HCT116 (cell line): ENCODE measurements around the gene ERRFI1. TPM values are rescaled to one million over a fixed set of nuclear protein-coding genes. Genes with fewer than 3 reads are reported as not detected.

Source experiments
- ATAC-seq: fragments of 200-7000 bp; cut with Tn5 transposase; 2 replicates; pipeline ENCODE4 v1.9.1; 2020; ENCODE audit warnings: mild to moderate bottlenecking, moderate library complexity
- BruUV-seq: library from RNA; stranded (reverse); fragments of 400-500 nt; replicated peaks from 2 replicates; lab custom pipeline; 2021; lab: Mats Ljungman, UMichigan
- CTCF ChIA-PET: fragments of 300-600 bp; sonication (Branson Sonifier 250); formaldehyde crosslinking; loops from one replicate; lab custom pipeline; 2021; ENCODE audit warnings: antibody characterized with exemption; lab: Charles Lee
- POLR2A ChIA-PET: fragments of 300-600, 350-600 bp; sonication (Branson Sonifier 250); formaldehyde crosslinking; loops from one replicate; lab custom pipeline; 2021; ENCODE audit warnings: antibody characterized with exemption; lab: Charles Lee
- RAD21 ChIA-PET, 2 experiments: fragments of 300-600 bp; sonication (Branson Sonifier 250); formaldehyde crosslinking; loops; one replicate each; lab custom pipeline; 2023; ENCODE audit warnings: low total read pairs in 2 of 2; ENCODE audit not compliant: uncharacterized antibody in 2 of 2, unreplicated experiment in 2 of 2, low non-redundant PET in 1 of 2; lab: Charles Lee
- DNase-seq: peaks from one replicate; pipeline ENCODE4 v3.0.0-alpha.2; 2010; ENCODE audit warnings: low read depth, low spot score
- H2AFZ ChIP-seq: fragments of 200-600 bp; shearing (Covaris generic), sonication (generic); 2 replicates; pipeline ENCODE4 v1.6.1; 2017; ENCODE audit warnings: low read depth, mixed run types, mixed read lengths, antibody characterized with exemption, low read length; ENCODE audit not compliant: poor library complexity, severe bottlenecking
- H3K27ac ChIP-seq: 2 replicates; pipeline ENCODE4 v1.5.1; 2012; ENCODE audit warnings: low read depth, low read length
- H3K27me3 ChIP-seq: fragments of 200-600 bp; sonication (generic); 2 replicates; pipeline ENCODE4 v1.6.1; 2016; ENCODE audit warnings: mixed run types, low read length, mixed read lengths; ENCODE audit not compliant: insufficient read depth
- H3K36me3 ChIP-seq, 2 experiments: fragments of 200-500 bp in 1 of 2; fragments of 200-600 bp in 1 of 2; sonication (Bioruptor generic) in 1 of 2; sonication (generic) in 1 of 2; 2 replicates each; pipeline versions ENCODE4 v1.5.1 to v1.6.1; 2014 to 2016; ENCODE audit warnings: low read length in 2 of 2, inconsistent platforms in 1 of 2, mixed read lengths in 1 of 2, mixed run types in 1 of 2; ENCODE audit not compliant: insufficient read depth in 2 of 2, control insufficient read depth in 1 of 2
- H3K4me1 ChIP-seq, 2 experiments: fragments of 200-600 bp in 1 of 2; sonication (generic) in 1 of 2; 2 replicates each; pipeline versions ENCODE4 v1.5.1 to v1.6.1; 2012 to 2017; ENCODE audit warnings: low read length in 2 of 2, inconsistent platforms in 1 of 2, mild to moderate bottlenecking in 1 of 2, mixed read lengths in 1 of 2, mixed run types in 1 of 2, moderate library complexity in 1 of 2; ENCODE audit not compliant: insufficient read depth in 2 of 2, control insufficient read depth in 1 of 2
- H3K4me2 ChIP-seq: fragments of 200-600 bp; sonication (generic); 2 replicates; pipeline ENCODE4 v1.6.1; 2017; ENCODE audit warnings: mixed run types, low read length, mixed read lengths
- H3K4me3 ChIP-seq, 2 experiments: fragments of 200-600 bp in 1 of 2; sonication (generic) in 1 of 2; replicated peaks in 1 of 2; 2 replicates each; pipeline ENCODE4 v1.5.1; 2011 to 2016; ENCODE audit warnings: low read length in 2 of 2, control low read depth in 1 of 2, low read depth in 1 of 2, mild to moderate bottlenecking in 1 of 2, mixed read lengths in 1 of 2, mixed run types in 1 of 2
- H3K79me2 ChIP-seq: fragments of 200-600 bp; sonication (generic); 2 replicates; pipeline ENCODE4 v1.6.1; 2017; ENCODE audit warnings: mild to moderate bottlenecking, mixed run types, low read length, moderate library complexity, mixed read lengths; ENCODE audit not compliant: insufficient read depth
- H3K9ac ChIP-seq: fragments of 200-600 bp; sonication (generic); 2 replicates; pipeline ENCODE4 v1.6.1; 2016; ENCODE audit warnings: low read length, mixed read lengths
- H3K9me2 ChIP-seq: fragments of 200-600 bp; sonication (generic), shearing (Covaris generic); 2 replicates; pipeline ENCODE4 v1.6.1; 2017; ENCODE audit warnings: mixed run types, mild to moderate bottlenecking, moderate library complexity; ENCODE audit not compliant: insufficient read depth
- H3K9me3 ChIP-seq, 2 experiments: fragments of 200-500 bp in 1 of 2; fragments of 200-600 bp in 1 of 2; sonication (Bioruptor generic) in 1 of 2; sonication (generic) in 1 of 2; 2 replicates each; pipeline ENCODE4 v1.6.1; 2014 to 2017; ENCODE audit warnings: low read length in 2 of 2, mixed read lengths in 2 of 2, inconsistent platforms in 1 of 2, low read depth in 1 of 2, mild to moderate bottlenecking in 1 of 2, mixed run types in 1 of 2, moderate library complexity in 1 of 2; ENCODE audit not compliant: control insufficient read depth in 1 of 2, insufficient read depth in 1 of 2
- H4K20me1 ChIP-seq: fragments of 200-600 bp; sonication (generic), shearing (Covaris generic); 2 replicates; pipeline ENCODE4 v1.6.1; 2017; ENCODE audit warnings: mixed run types, mild to moderate bottlenecking, moderate library complexity; ENCODE audit not compliant: insufficient read depth
- CBX3 ChIP-seq: IDR thresholded peaks from 2 replicates; pipeline ENCODE4 v1.6.1; 2012; ENCODE audit warnings: low read depth
- EGR1 ChIP-seq: IDR thresholded peaks from 2 replicates; pipeline ENCODE4 v1.6.1; 2012; ENCODE audit warnings: low read depth
- ELF1 ChIP-seq: IDR thresholded peaks from 2 replicates; pipeline ENCODE4 v1.6.1; 2012; ENCODE audit warnings: low read depth, borderline replicate concordance
- EZH2phosphoT487 ChIP-seq: fragments of 200-600 bp; IDR thresholded peaks from 2 replicates; pipeline ENCODE4 v1.6.1; 2018; ENCODE audit warnings: antibody characterized with exemption, borderline replicate concordance
- JUND ChIP-seq: IDR thresholded peaks from 2 replicates; pipeline ENCODE4 v1.6.1; 2012
- MAX ChIP-seq: IDR thresholded peaks from 2 replicates; pipeline ENCODE4 v1.6.1; 2012
- POLR2A ChIP-seq: IDR thresholded peaks from 2 replicates; pipeline ENCODE4 v1.7.0; 2011; ENCODE audit warnings: borderline replicate concordance; ENCODE audit not compliant: insufficient read depth, insufficient read length; ENCODE audit errors: extremely low read depth
- POLR2AphosphoS5 ChIP-seq: IDR thresholded peaks from 2 replicates; pipeline ENCODE4 v1.6.1; 2011; ENCODE audit warnings: mild to moderate bottlenecking, low read depth, low read length, moderate library complexity
- RAD21 ChIP-seq: IDR thresholded peaks from 2 replicates; pipeline ENCODE4 v1.6.1; 2012; ENCODE audit warnings: low read depth, mild to moderate bottlenecking
- SIN3A ChIP-seq: IDR thresholded peaks from 2 replicates; pipeline ENCODE4 v1.6.1; 2012; ENCODE audit warnings: low read depth
- SP1 ChIP-seq: IDR thresholded peaks from 2 replicates; pipeline ENCODE4 v1.6.1; 2012; ENCODE audit warnings: low read depth
- SRF ChIP-seq: IDR thresholded peaks from 2 replicates; pipeline ENCODE4 v1.6.1; 2012; ENCODE audit warnings: low read depth
- TCF7L2 ChIP-seq: IDR thresholded peaks from 2 replicates; pipeline ENCODE4 v1.7.0; 2011; ENCODE audit warnings: borderline replicate concordance, inconsistent platforms; ENCODE audit not compliant: insufficient read depth, insufficient read length; ENCODE audit errors: extremely low read depth
- YY1 ChIP-seq: IDR thresholded peaks from 2 replicates; pipeline ENCODE4 v1.6.1; 2011; ENCODE audit warnings: low read length, low read depth, moderate library complexity, mild to moderate bottlenecking; ENCODE audit not compliant: insufficient replicate concordance; ENCODE audit errors: extremely low read depth
- ZFX ChIP-seq: fragments of 450-650 bp; IDR thresholded peaks from 2 replicates; pipeline ENCODE4 v1.6.1; 2017
- ZNF274 ChIP-seq: fragments of 200-500 bp; sonication (Bioruptor generic); IDR thresholded peaks from 2 replicates; pipeline ENCODE4 v1.6.1; 2014; ENCODE audit warnings: mild to moderate bottlenecking, low read depth, low read length, inconsistent platforms
- intact Hi-C: fragments of 100-400 bp; cut with micrococcal nuclease; formaldehyde crosslinking; loops from 2 replicates; pipeline ENCODE4 v1.10.0; 2022
- total RNA-seq: library from RNA; stranded (reverse); gene quantifications from one replicate; pipeline ENCODE4 v1.2.1, GENCODE V29; 2021; ENCODE audit not compliant: unreplicated experiment
- TF ChIP-seq, protein P1 (sequence below): IDR thresholded peaks from 2 replicates; pipeline ENCODE4 v1.6.1; 2012; ENCODE audit warnings: low read depth

ERRFI1 gene
- total RNA-seq, 1 experiment from 2014 or later = 777 TPM

GRCh38 chr1:7994827-7995226 lies 31.3 kb downstream of the ERRFI1 start:
- Histone ChIP-seq H3K4me2 (no peak overlapping the region), H2AFZ (no peak overlapping the region), H4K20me1 (no peaks in the 10 kb centered on the region), H3K4me1 (no peaks in the 10 kb centered on the region; a peak in 1 of 4 replicates), H3K4me3 (no peak overlapping the region), H3K9me3 (no peaks in the 10 kb centered on the region), H3K9me2 (no peaks in the 10 kb centered on the region), H3K79me2 (no peaks in the 10 kb centered on the region), H3K9ac (no peak overlapping the region), H3K27me3 (no peaks in the 10 kb centered on the region), H3K27ac (no peak overlapping the region), H3K36me3 (no peaks in the 10 kb centered on the region; a peak in 1 of 4 replicates)
- TF ChIP-seq TCF7L2 (no peak), EGR1 (no peak), ZNF274 (no peak), EZH2phosphoT487 (no peak), JUND (no peak), YY1 (no peak), POLR2A (no peak), POLR2AphosphoS5 (no peak), SIN3A (no peak)
- CTCF ChIA-PET = no interaction called here
- POLR2A ChIA-PET = no interaction called here
- intact Hi-C loops = no loop called here
- no peak for DNase-seq
- BruUV-seq = no TSS peak
- RAD21 ChIA-PET = no interaction called here
- ATAC-seq = no peak

DNA sequence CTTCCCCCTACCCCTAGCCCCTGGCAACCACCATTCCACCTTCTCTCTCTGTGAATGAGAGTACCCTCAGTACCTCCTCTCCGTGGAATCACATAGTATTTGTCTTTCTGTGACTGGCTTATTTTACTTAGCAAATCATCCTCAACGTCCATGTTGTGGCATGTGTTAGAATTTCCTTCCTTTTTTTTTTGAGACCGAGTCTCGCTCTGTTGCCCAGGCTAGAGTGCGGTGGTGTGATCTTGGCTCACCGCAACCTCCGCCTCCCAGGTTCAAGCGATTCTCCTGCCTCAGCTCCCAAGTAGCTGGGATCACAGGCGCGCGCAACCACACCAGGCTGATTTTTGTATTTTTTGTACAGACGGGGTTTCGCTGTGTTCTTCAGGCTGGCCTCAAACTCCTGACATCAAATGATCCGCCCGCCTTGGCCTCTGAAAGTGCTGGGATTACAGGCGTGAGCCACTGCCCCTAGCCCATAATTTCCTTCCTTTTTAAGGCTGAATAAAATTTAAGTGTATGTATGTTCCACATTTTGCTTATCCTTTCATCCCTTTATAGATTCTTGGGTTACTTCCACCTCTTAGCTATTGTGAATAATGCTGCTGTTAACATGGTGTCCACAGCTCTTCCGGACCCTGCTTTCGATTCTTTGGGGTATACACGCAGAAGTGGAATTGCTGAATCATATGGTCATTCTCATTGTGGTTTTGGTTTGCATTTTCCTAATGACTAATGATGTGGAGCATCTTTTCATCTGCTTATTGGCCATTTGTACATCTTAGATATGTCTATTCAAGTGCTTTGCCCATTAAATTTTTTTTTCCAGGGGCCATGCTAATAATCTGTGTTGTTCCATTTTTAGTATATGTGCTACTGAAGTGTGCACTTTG lies 32.3 kb downstream of the ERRFI1 start:
- H3K9me3 ChIP-seq = no peaks in the 10 kb centered on the region
- no peaks in the 10 kb centered on the region for H4K20me1 ChIP-seq
- H3K4me2 ChIP-seq = no peak overlapping the region
- DNase-seq = no peak
- no peaks in the 10 kb centered on the region for H3K79me2 ChIP-seq
- no peak overlapping the region for H2AFZ ChIP-seq
- intact Hi-C loops = no loop called here
- no peak overlapping the region for H3K4me3 ChIP-seq
- H3K9ac ChIP-seq = no peak overlapping the region
- ATAC-seq = no peak
- CTCF ChIA-PET = no interaction called here
- no peaks in the 10 kb centered on the region for H3K27me3 ChIP-seq
- no TSS peak for BruUV-seq
- RAD21 ChIA-PET = no interaction called here
- POLR2A ChIA-PET = no interaction called here
- peaks cover 0 to 1% of the 10 kb centered on the region in 2 experiments; a peak in 2 of 4 replicates for H3K4me1 ChIP-seq
- no peaks in the 10 kb centered on the region for H3K9me2 ChIP-seq
- no peaks in the 10 kb centered on the region; a peak in 1 of 4 replicates for H3K36me3 ChIP-seq
- H3K27ac ChIP-seq = no peak overlapping the region
- no peak for TF ChIP-seq SIN3A
- TF ChIP-seq EGR1 = no peak
- no peak for TF ChIP-seq ZFX
- no peak for TF ChIP-seq ELF1
- TF ChIP-seq, protein P1, sequence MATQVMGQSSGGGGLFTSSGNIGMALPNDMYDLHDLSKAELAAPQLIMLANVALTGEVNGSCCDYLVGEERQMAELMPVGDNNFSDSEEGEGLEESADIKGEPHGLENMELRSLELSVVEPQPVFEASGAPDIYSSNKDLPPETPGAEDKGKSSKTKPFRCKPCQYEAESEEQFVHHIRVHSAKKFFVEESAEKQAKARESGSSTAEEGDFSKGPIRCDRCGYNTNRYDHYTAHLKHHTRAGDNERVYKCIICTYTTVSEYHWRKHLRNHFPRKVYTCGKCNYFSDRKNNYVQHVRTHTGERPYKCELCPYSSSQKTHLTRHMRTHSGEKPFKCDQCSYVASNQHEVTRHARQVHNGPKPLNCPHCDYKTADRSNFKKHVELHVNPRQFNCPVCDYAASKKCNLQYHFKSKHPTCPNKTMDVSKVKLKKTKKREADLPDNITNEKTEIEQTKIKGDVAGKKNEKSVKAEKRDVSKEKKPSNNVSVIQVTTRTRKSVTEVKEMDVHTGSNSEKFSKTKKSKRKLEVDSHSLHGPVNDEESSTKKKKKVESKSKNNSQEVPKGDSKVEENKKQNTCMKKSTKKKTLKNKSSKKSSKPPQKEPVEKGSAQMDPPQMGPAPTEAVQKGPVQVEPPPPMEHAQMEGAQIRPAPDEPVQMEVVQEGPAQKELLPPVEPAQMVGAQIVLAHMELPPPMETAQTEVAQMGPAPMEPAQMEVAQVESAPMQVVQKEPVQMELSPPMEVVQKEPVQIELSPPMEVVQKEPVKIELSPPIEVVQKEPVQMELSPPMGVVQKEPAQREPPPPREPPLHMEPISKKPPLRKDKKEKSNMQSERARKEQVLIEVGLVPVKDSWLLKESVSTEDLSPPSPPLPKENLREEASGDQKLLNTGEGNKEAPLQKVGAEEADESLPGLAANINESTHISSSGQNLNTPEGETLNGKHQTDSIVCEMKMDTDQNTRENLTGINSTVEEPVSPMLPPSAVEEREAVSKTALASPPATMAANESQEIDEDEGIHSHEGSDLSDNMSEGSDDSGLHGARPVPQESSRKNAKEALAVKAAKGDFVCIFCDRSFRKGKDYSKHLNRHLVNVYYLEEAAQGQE = no peak
- TF ChIP-seq MAX = no peak
- no peak for TF ChIP-seq POLR2AphosphoS5
- TF ChIP-seq SRF = no peak
- no peak for TF ChIP-seq CBX3
- TF ChIP-seq RAD21 = no peak
- TF ChIP-seq JUND = no peak
- TF ChIP-seq SP1 = no peak
